Endothelial cell of umbilical vein (primary cell): Measurements from ENCODE around the gene TSPEAR. TPM values are rescaled to one million over a fixed set of nuclear protein-coding genes. Genes with fewer than 3 reads are reported as not detected.

ENCODE experiments used
- BruUV-seq: library from RNA; stranded (reverse); fragments of 400-500 nt; replicated peaks from 2 replicates; lab custom pipeline; 2021; lab: Mats Ljungman, UMichigan
- CTCF ChIA-PET: fragments of 300-600, 350-600 bp; sonication (Branson Sonifier 250); formaldehyde crosslinking; loops from one replicate; lab custom pipeline; 2021; ENCODE audit warnings: antibody characterized with exemption, inconsistent platforms; lab: Charles Lee
- POLR2A ChIA-PET: fragments of 300-600, 350-600 bp; sonication (Branson Sonifier 250); formaldehyde crosslinking; loops from one replicate; lab custom pipeline; 2021; ENCODE audit warnings: antibody characterized with exemption, inconsistent platforms; lab: Charles Lee
- DNase-seq: peaks from one replicate; pipeline ENCODE4 v3.0.0-alpha.2; 2011; ENCODE audit warnings: low read depth, low spot score
- FAIRE-seq: peaks from 2 replicates; lab custom pipeline; 2011; peaks lifted over from hg19 to GRCh38; lab: Jason Lieb, UNC
- H2AFZ ChIP-seq: 2 replicates; pipeline ENCODE4 v1.6.0; 2012; ENCODE audit warnings: low read depth, low read length, control low read depth, inconsistent platforms
- H3K27ac ChIP-seq: 2 replicates; pipeline ENCODE4 v1.5.1; 2011; ENCODE audit warnings: low read depth, mild to moderate bottlenecking, control low read depth, low read length, moderate library complexity; ENCODE audit not compliant: insufficient read depth
- H3K27me3 ChIP-seq, 2 experiments: 2 replicates each; pipeline versions ENCODE4 v1.6.0 to v1.6.1; 2011; ENCODE audit warnings: low read length in 2 of 2, mixed read lengths in 1 of 2; ENCODE audit not compliant: control insufficient read depth in 2 of 2, insufficient read depth in 2 of 2
- H3K36me3 ChIP-seq, 2 experiments: 2 replicates in 1 of 2; 3 replicates in 1 of 2; pipeline ENCODE4 v1.5.1; 2011; ENCODE audit warnings: low read length in 2 of 2, mild to moderate bottlenecking in 1 of 2, moderate library complexity in 1 of 2; ENCODE audit not compliant: control insufficient read depth in 2 of 2, insufficient read depth in 2 of 2; ENCODE audit errors: extremely low read depth in 1 of 2
- H3K4me1 ChIP-seq: 3 replicates; pipeline ENCODE4 v1.5.1; 2011; ENCODE audit warnings: mild to moderate bottlenecking, low read length; ENCODE audit not compliant: control insufficient read depth, insufficient read depth; ENCODE audit errors: extremely low read depth
- H3K4me2 ChIP-seq: 2 replicates; pipeline ENCODE4 v1.6.1; 2011; ENCODE audit warnings: low read length, control low read depth, mixed read lengths; ENCODE audit not compliant: insufficient read depth
- H3K4me3 ChIP-seq, 3 experiments: fragments of 200-600 bp in 1 of 3; sonication (generic), shearing (Covaris generic) in 1 of 3; replicated peaks in 1 of 3; 2 replicates each; pipeline ENCODE4 v1.5.1; 2011 to 2016; ENCODE audit warnings: control low read depth in 3 of 3, low read length in 3 of 3, mild to moderate bottlenecking in 2 of 3, inconsistent platforms in 1 of 3, low read depth in 1 of 3, moderate library complexity in 1 of 3; ENCODE audit not compliant: insufficient read depth in 1 of 3
- H3K79me2 ChIP-seq: 2 replicates; pipeline ENCODE4 v1.6.0; 2012; ENCODE audit warnings: low read length, inconsistent platforms; ENCODE audit not compliant: control insufficient read depth, insufficient read depth
- H3K9ac ChIP-seq: replicated peaks from 2 replicates; pipeline ENCODE3; 2011; ENCODE audit warnings: low read length, control low read depth; ENCODE audit not compliant: insufficient read depth; ENCODE audit errors: extremely low read depth
- H3K9me1 ChIP-seq: replicated peaks from 3 replicates; pipeline ENCODE4 v1.6.0; 2011; ENCODE audit warnings: mild to moderate bottlenecking, low read length; ENCODE audit not compliant: control insufficient read depth, insufficient read depth; ENCODE audit errors: extremely low read depth
- H3K9me3 ChIP-seq: replicated peaks from 2 replicates; pipeline ENCODE4 v1.5.1; 2012; ENCODE audit warnings: low read length, inconsistent platforms; ENCODE audit not compliant: control insufficient read depth, insufficient read depth
- H4K20me1 ChIP-seq: replicated peaks from 2 replicates; pipeline ENCODE3; 2011; ENCODE audit warnings: mild to moderate bottlenecking, low read length; ENCODE audit not compliant: control insufficient read depth, insufficient read depth; ENCODE audit errors: extremely low read depth
- CTCF ChIP-seq, 2 donors: IDR thresholded peaks; 1 replicate in 1 of 2; 2 replicates in 1 of 2; pipeline ENCODE4 v1.5.1; 2011; ENCODE audit warnings: low read length in 2 of 2, mild to moderate bottlenecking in 2 of 2, moderate library complexity in 2 of 2, control low read depth in 1 of 2, inconsistent platforms in 1 of 2, low read depth in 1 of 2; ENCODE audit not compliant: insufficient read depth in 1 of 2; ENCODE audit errors: extremely low read depth in 1 of 2
- EZH2 ChIP-seq: IDR thresholded peaks from 2 replicates; pipeline ENCODE4 v1.6.1; 2012; ENCODE audit warnings: borderline replicate concordance, low read depth, mild to moderate bottlenecking, moderate library complexity, low read length, inconsistent platforms; ENCODE audit not compliant: severe bottlenecking
- FOS ChIP-seq: IDR thresholded peaks from 2 replicates; pipeline ENCODE4 v1.6.1; 2011; ENCODE audit warnings: mild to moderate bottlenecking, low read length, moderate library complexity, borderline replicate concordance; ENCODE audit not compliant: insufficient read depth
- GATA2 ChIP-seq: IDR thresholded peaks from 2 replicates; pipeline ENCODE4 v1.7.0; 2011; ENCODE audit warnings: low read depth, mild to moderate bottlenecking, moderate library complexity, mixed read lengths, low read length; ENCODE audit not compliant: insufficient read length, insufficient read depth
- JUN ChIP-seq: IDR thresholded peaks from 2 replicates; pipeline ENCODE4 v1.6.1; 2011; ENCODE audit warnings: borderline replicate concordance, low read depth; ENCODE audit not compliant: insufficient read length, insufficient read depth
- MAX ChIP-seq: IDR thresholded peaks from 2 replicates; pipeline ENCODE4 v1.6.1; 2011; ENCODE audit not compliant: insufficient read depth, insufficient read length
- MYC ChIP-seq: IDR thresholded peaks from one replicate; pipeline ENCODE4 v1.6.1; 2011; ENCODE audit warnings: mild to moderate bottlenecking, low read depth, low read length
- POLR2A ChIP-seq: IDR thresholded peaks from 2 replicates; pipeline ENCODE4 v1.6.1; 2012; ENCODE audit warnings: low read depth, mild to moderate bottlenecking, control low read depth, low read length
- POLR2AphosphoS5 ChIP-seq: IDR thresholded peaks from 2 replicates; pipeline ENCODE4 v1.6.1; 2012; ENCODE audit warnings: low read depth, mild to moderate bottlenecking, control low read depth, low read length, moderate library complexity; ENCODE audit not compliant: insufficient read depth
- dilution Hi-C: fragments of 300-500 bp; cut with MboI; formaldehyde crosslinking; loops from one replicate; pipeline ENCODE4 v1.15.0; 2019; ENCODE audit warnings: low sequenced_read_pairs; ENCODE audit not compliant: extremely low pct_ligation_motif_present
- intact Hi-C: fragments of 100-400 bp; cut with micrococcal nuclease; formaldehyde crosslinking; loops from one replicate; pipeline ENCODE4 v1.10.0; 2022
- polyA plus RNA-seq, 4 experiments: library from polyadenylated mRNA; depleted of rRNA in 3 of 4; stranded (reverse) in 3 of 4; unstranded in 1 of 4; fragments of >200 nt; gene quantifications; 2 replicates each; pipeline versions ENCODE4 v1.2.1 to v1.2.3, GENCODE V29; 2011 to 2012; ENCODE audit warnings: missing spikeins in 1 of 4
- total RNA-seq: library from RNA; stranded (reverse); gene quantifications from 2 replicates; pipeline ENCODE4 v1.2.3, GENCODE V29; 2021

Gene TSPEAR
- total and polyA plus RNA-seq, 2 donors (not counting 3 experiments of a cell fraction or from before 2014, with no cell fraction given) = 0.01 TPM; not detected in 1

GRCh38 chr21:44618504-44618903, 92.9 kb downstream of the TSPEAR start:
- FAIRE-seq = peak; percentile 61

GRCh38 chr21:44617071-44617501, 94.3 kb downstream of the TSPEAR start:
- no TSS peak for BruUV-seq
- H3K27me3 ChIP-seq = no peaks in the 10 kb centered on the region
- H4K20me1 ChIP-seq = no peaks in the 10 kb centered on the region
- CTCF ChIA-PET = interaction anchor here (4.2 kb wide), 1 partner anchor 177 kb away, joined by 28 read pairs; no protein-coding TSS in a partner anchor
- no peak for TF ChIP-seq FOS
- no peak for TF ChIP-seq POLR2AphosphoS5
- TF ChIP-seq MYC = no peak
- TF ChIP-seq JUN = no peak
- no peak for TF ChIP-seq CTCF (IDR thresholded peaks at IDR 0.05; ENCODE audit: extremely low read depth in 1 of 2, insufficient read depth in 1 of 2, low read depth in 1 of 2, low read length in 2 of 2)
- no peak for TF ChIP-seq MAX
- no peak for TF ChIP-seq EZH2
- TF ChIP-seq GATA2 = no peak
- no peak for TF ChIP-seq POLR2A
- POLR2A ChIA-PET = no interaction called here
- H3K36me3 ChIP-seq = no peaks in the 10 kb centered on the region
- intact Hi-C loops = no loop called here
- H3K9me3 ChIP-seq = no peaks in the 10 kb centered on the region
- no peak overlapping the region for H3K9ac ChIP-seq
- H2AFZ ChIP-seq = no peak overlapping the region
- H3K4me3 ChIP-seq = no peak overlapping the region
- no peak overlapping the region for H3K27ac ChIP-seq
- dilution Hi-C loops = no loop called here
- no peaks in the 10 kb centered on the region for H3K9me1 ChIP-seq
- H3K4me1 ChIP-seq = no peaks in the 10 kb centered on the region
- H3K79me2 ChIP-seq = no peaks in the 10 kb centered on the region
- no peak overlapping the region for H3K4me2 ChIP-seq
- FAIRE-seq = no peak
- DNase-seq = no peak

More at GRCh38 chr21:44618504-44618903, 92.9 kb downstream of the TSPEAR start:
- Histone ChIP-seq H3K36me3 (no peaks in the 10 kb centered on the region), H3K9me3 (no peaks in the 10 kb centered on the region), H3K9ac (no peak overlapping the region), H4K20me1 (no peaks in the 10 kb centered on the region), H3K27me3 (no peaks in the 10 kb centered on the region), H3K9me1 (no peaks in the 10 kb centered on the region), H3K79me2 (no peaks in the 10 kb centered on the region), H3K4me1 (no peaks in the 10 kb centered on the region), H3K27ac (no peak overlapping the region), H3K4me2 (no peak overlapping the region), H2AFZ (no peak overlapping the region), H3K4me3 (no peak overlapping the region)
- ChIA-PET POLR2A (no interaction called here), CTCF (interaction anchor here (0.7 to 4.2 kb wide), 6 partner anchors 9 to 181 kb away, joined by 3 to 28 read pairs (median 4); no protein-coding TSS in a partner anchor)
- BruUV-seq = no TSS peak
- peak; percentile 7 for DNase-seq
- TF ChIP-seq CTCF (IDR thresholded peaks at IDR 0.05; ENCODE audit: extremely low read depth in 1 of 2, insufficient read depth in 1 of 2, low read depth in 1 of 2, low read length in 2 of 2) (peak in 1 of 2 donors; percentile 27), POLR2A (no peak)
- intact Hi-C loops = no loop called here
- dilution Hi-C loops = no loop called here
